Smooth muscle cell (in vitro differentiated cells): ENCODE data around the gene EXOC8. TPM values are rescaled to one million over a fixed set of nuclear protein-coding genes. Genes with fewer than 3 reads are reported as not detected.

Experiments
- DNase-seq: peaks from one replicate; lab custom pipeline; 2025; ENCODE audit not compliant: unreplicated experiment; lab: John Stamatoyannopoulos, UW
- H2AFZ ChIP-seq: fragments of 200-600 bp; sonication (generic); 2 replicates; pipeline ENCODE4 v1.6.0; 2016; ENCODE audit warnings: antibody characterized with exemption, low read depth, mild to moderate bottlenecking
- H3F3A ChIP-seq: fragments of 200-600 bp; sonication (generic); 2 replicates; pipeline ENCODE4 v1.6.0; 2017; ENCODE audit warnings: antibody characterized with exemption, low read depth
- H3K27ac ChIP-seq: fragments of 200-600 bp; sonication (generic); 2 replicates; pipeline ENCODE4 v1.5.1; 2016; ENCODE audit warnings: low read depth, mild to moderate bottlenecking
- H3K27me3 ChIP-seq: fragments of 200-600 bp; sonication (generic); 2 replicates; pipeline ENCODE4 v1.6.1; 2016; ENCODE audit warnings: low read depth, mild to moderate bottlenecking
- H3K36me3 ChIP-seq: fragments of 200-600 bp; sonication (generic); 2 replicates; pipeline ENCODE4 v1.5.1; 2016; ENCODE audit warnings: low read depth
- H3K4me1 ChIP-seq: fragments of 200-600 bp; sonication (generic); 2 replicates; pipeline ENCODE4 v1.5.1; 2016; ENCODE audit warnings: low read depth
- H3K4me2 ChIP-seq: fragments of 200-600 bp; sonication (generic); 2 replicates; pipeline ENCODE4 v1.6.0; 2016; ENCODE audit warnings: mild to moderate bottlenecking
- H3K4me3 ChIP-seq: fragments of 200-600 bp; sonication (generic); 2 replicates; pipeline ENCODE4 v1.5.1; 2016; ENCODE audit warnings: mild to moderate bottlenecking
- H3K79me2 ChIP-seq: fragments of 200-600 bp; sonication (generic); 2 replicates; pipeline ENCODE4 v1.6.0; 2016; ENCODE audit warnings: low read depth, mild to moderate bottlenecking
- H3K9ac ChIP-seq: fragments of 200-600 bp; sonication (generic); 2 replicates; pipeline ENCODE4 v1.6.0; 2016; ENCODE audit warnings: low read depth
- H3K9me3 ChIP-seq: fragments of 200-600 bp; sonication (generic); replicated peaks from 2 replicates; pipeline ENCODE4 v1.5.1; 2016; ENCODE audit warnings: low read depth
- H4K20me1 ChIP-seq: fragments of 200-600 bp; sonication (generic); 2 replicates; pipeline ENCODE4 v1.6.0; 2016; ENCODE audit warnings: low read depth
- WGBS: methylation state at CpG from one replicate; pipeline ENCODE4 v1.1.7; 2016; ENCODE audit warnings: low lambda C conversion rate; 5-methylcytosine and 5-hydroxymethylcytosine counted together
- polyA plus RNA-seq: library from polyadenylated mRNA; unstranded; fragments of >200 nt; fragmentation: Nextera tagmentation; extraction: Ambion mirVana; gene quantifications from 2 replicates; pipeline ENCODE4 v1.2.1, GENCODE V29; 2016
- total RNA-seq: library from RNA; depleted of rRNA; stranded (reverse); fragments of >200 nt; gene quantifications from 2 replicates; pipeline ENCODE4 v1.2.3, GENCODE V29; 2014
- TF ChIP-seq, protein P1 (sequence below): fragments of 200-600 bp; sonication (generic); IDR thresholded peaks from 2 replicates; pipeline ENCODE4 v1.5.1; 2017; ENCODE audit warnings: borderline replicate concordance, mild to moderate bottlenecking, antibody characterized with exemption; ENCODE audit not compliant: insufficient read depth, poor library complexity, severe bottlenecking

EXOC8 gene, protein sequence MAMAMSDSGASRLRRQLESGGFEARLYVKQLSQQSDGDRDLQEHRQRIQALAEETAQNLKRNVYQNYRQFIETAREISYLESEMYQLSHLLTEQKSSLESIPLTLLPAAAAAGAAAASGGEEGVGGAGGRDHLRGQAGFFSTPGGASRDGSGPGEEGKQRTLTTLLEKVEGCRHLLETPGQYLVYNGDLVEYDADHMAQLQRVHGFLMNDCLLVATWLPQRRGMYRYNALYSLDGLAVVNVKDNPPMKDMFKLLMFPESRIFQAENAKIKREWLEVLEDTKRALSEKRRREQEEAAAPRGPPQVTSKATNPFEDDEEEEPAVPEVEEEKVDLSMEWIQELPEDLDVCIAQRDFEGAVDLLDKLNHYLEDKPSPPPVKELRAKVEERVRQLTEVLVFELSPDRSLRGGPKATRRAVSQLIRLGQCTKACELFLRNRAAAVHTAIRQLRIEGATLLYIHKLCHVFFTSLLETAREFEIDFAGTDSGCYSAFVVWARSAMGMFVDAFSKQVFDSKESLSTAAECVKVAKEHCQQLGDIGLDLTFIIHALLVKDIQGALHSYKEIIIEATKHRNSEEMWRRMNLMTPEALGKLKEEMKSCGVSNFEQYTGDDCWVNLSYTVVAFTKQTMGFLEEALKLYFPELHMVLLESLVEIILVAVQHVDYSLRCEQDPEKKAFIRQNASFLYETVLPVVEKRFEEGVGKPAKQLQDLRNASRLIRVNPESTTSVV
- total RNA-seq (15.6 and 19.7 TPM in 2 replicates), polyA plus RNA-seq (4.2 and 4.3 TPM in 2 replicates)

DNA sequence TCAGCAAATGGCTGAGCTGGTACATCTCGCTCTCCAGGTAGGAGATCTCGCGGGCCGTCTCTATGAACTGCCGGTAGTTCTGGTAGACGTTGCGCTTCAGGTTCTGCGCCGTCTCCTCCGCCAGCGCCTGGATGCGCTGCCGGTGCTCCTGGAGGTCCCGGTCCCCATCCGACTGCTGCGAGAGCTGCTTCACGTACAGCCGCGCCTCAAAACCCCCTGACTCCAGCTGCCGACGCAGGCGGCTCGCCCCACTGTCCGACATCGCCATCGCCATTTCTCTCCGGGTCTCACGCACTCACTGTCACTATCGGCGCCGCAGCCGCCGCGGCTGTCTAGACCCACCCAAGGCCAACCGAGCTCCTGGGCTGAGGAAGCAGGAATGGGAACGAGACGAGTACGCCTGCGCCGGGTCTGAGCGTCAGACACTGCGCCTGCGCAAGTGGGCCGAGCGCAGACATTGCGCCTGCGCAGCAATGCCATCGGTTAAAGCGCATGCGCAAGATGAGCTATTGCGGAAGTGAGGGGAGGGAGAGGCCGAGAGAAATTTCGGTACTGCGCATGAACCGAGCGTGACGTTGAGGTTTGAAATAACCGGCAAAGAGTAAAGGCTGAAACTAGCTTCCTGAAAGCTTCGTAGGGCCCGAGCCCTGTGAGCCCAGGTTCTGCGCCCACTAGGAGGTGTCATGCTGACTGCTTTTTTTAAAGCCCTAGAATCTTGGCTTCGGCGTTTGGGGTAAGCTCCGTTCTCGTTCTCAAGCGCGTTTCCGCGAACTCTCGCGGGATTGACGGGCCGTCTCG is at the start of gene EXOC8:
EXOC8 (minus strand) TSS at position 381 of the 798 bp plus-strand sequence; CDS start at position 274, 107 bp downstream.
- H2AFZ ChIP-seq, result peak within 1 kb of the TSS; percentile 95
- H3K9ac ChIP-seq, result peak within 1 kb of the TSS; percentile 97
- peak within 1 kb of the TSS; percentile 98 for H3K27ac ChIP-seq
- no peaks in the 10 kb centered on the region for H3K27me3 ChIP-seq
- H3K9me3 ChIP-seq, result no peaks in the 10 kb centered on the region
- peak; percentile 96 for DNase-seq
- no peaks in the 10 kb centered on the region for H3F3A ChIP-seq
- H4K20me1 ChIP-seq, result peaks cover 49% of the 10 kb centered on the region
- H3K79me2 ChIP-seq, result peaks cover 80% of the 10 kb centered on the region
- H3K4me2 ChIP-seq, result peak within 1 kb of the TSS; percentile 95
- no peaks in the 10 kb centered on the region for H3K36me3 ChIP-seq
- under 1% methylated on average over 74 of the region's 74 CpGs for WGBS
- TF ChIP-seq, protein P1, sequence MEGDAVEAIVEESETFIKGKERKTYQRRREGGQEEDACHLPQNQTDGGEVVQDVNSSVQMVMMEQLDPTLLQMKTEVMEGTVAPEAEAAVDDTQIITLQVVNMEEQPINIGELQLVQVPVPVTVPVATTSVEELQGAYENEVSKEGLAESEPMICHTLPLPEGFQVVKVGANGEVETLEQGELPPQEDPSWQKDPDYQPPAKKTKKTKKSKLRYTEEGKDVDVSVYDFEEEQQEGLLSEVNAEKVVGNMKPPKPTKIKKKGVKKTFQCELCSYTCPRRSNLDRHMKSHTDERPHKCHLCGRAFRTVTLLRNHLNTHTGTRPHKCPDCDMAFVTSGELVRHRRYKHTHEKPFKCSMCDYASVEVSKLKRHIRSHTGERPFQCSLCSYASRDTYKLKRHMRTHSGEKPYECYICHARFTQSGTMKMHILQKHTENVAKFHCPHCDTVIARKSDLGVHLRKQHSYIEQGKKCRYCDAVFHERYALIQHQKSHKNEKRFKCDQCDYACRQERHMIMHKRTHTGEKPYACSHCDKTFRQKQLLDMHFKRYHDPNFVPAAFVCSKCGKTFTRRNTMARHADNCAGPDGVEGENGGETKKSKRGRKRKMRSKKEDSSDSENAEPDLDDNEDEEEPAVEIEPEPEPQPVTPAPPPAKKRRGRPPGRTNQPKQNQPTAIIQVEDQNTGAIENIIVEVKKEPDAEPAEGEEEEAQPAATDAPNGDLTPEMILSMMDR, result no peak
- peak within 1 kb of the TSS; percentile 81 for H3K4me3 ChIP-seq
- peaks cover 47% of the 10 kb centered on the region for H3K4me1 ChIP-seq

DNA sequence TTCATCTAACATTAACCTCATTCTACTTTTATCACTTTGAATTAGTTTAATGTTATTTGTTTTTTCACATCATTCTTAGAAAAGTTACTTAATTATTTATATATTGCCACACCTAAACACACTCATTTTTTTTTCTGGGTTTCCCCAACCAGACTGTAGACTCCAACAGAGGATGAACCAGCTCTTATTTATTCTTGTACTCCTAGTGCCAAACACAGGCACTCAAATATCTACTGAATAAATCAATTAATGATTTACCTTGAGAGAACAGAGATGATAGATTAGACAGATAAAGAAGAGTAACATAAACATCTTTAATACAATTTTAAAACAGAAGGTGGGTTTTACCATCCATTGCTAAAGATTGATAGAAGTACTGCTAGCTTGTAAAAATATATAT is 48.8 kb upstream of the EXOC8 start:
- Histone ChIP-seq H3K9ac (no peak overlapping the region), H3F3A (no peaks in the 10 kb centered on the region), H3K4me3 (no peak overlapping the region), H4K20me1 (peaks cover 66% of the 10 kb centered on the region), H3K4me1 (no peaks in the 10 kb centered on the region), H2AFZ (no peak overlapping the region), H3K27me3 (no peaks in the 10 kb centered on the region), H3K9me3 (no peaks in the 10 kb centered on the region), H3K4me2 (no peak overlapping the region), H3K36me3 (no peaks in the 10 kb centered on the region), H3K79me2 (peaks cover 92% of the 10 kb centered on the region), H3K27ac (no peak overlapping the region)
- TF ChIP-seq, protein P1, result no peak
- no peak for DNase-seq

DNA sequence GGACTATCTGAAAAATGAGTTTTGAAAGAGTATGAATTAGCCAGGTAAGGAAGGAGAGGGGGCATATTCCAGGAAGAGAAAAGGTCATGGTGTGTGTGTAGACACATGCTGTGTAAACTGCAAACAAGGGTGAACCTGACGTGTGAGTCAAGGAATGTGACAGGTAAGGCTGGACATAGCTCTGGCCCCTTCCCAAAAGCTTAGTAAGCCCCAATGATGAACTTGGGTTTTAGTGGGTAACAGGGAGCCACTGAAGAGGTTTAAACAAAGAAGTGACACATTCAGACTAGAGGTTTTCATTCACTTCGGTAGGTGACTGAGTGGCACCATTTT is 47.7 kb upstream of the EXOC8 start:
- no peaks in the 10 kb centered on the region for H3K4me1 ChIP-seq
- H3K4me2 ChIP-seq, result no peak overlapping the region
- H3K4me3 ChIP-seq, result no peak overlapping the region
- no peaks in the 10 kb centered on the region for H3K9me3 ChIP-seq
- H4K20me1 ChIP-seq, result peaks cover 77% of the 10 kb centered on the region
- no peaks in the 10 kb centered on the region for H3K36me3 ChIP-seq
- TF ChIP-seq, protein P1, result no peak
- no peak overlapping the region for H2AFZ ChIP-seq
- H3K79me2 ChIP-seq, result peaks cover 92% of the 10 kb centered on the region
- 90% methylated on average over 2 of the region's 2 CpGs for WGBS
- no peak for DNase-seq
- H3K27ac ChIP-seq, result no peak overlapping the region
- H3F3A ChIP-seq, result no peaks in the 10 kb centered on the region
- H3K27me3 ChIP-seq, result no peaks in the 10 kb centered on the region
- no peak overlapping the region for H3K9ac ChIP-seq
